Small intestine (tissue), 7 donors: ENCODE data around the gene ZNF141. TPM values are rescaled to one million over a fixed set of nuclear protein-coding genes. Genes with fewer than 3 reads are reported as not detected.

Source experiments
- DNase-seq, 2 donors: peaks; one replicate each; pipeline versions ENCODE4 v3.0.0 to v3.0.0-alpha.2; 2013
- FAIRE-seq: peaks from 2 replicates; lab custom pipeline; 2012; peaks lifted over from hg19 to GRCh38; lab: Jason Lieb, UNC
- H3K27ac ChIP-seq, 3 donors: one replicate each; pipeline ENCODE4 v1.5.1; 2013; ENCODE audit warnings: low read length in 2 of 3, mild to moderate bottlenecking in 2 of 3, control low read depth in 1 of 3, inconsistent platforms in 1 of 3, low read depth in 1 of 3, moderate library complexity in 1 of 3
- H3K27me3 ChIP-seq, 3 donors: one replicate each; pipeline ENCODE4 v1.6.1; 2013; ENCODE audit warnings: low read length in 3 of 3, inconsistent platforms in 1 of 3; ENCODE audit not compliant: control insufficient read depth in 3 of 3, insufficient read depth in 3 of 3
- H3K36me3 ChIP-seq, 3 donors: one replicate each; pipeline ENCODE4 v1.6.1; 2013; ENCODE audit warnings: low read length in 3 of 3, inconsistent platforms in 1 of 3, low read depth in 1 of 3, mild to moderate bottlenecking in 1 of 3, moderate library complexity in 1 of 3; ENCODE audit not compliant: control insufficient read depth in 3 of 3, insufficient read depth in 2 of 3
- H3K4me1 ChIP-seq, 3 donors: one replicate each; pipeline ENCODE4 v1.6.1; 2013; ENCODE audit warnings: low read length in 2 of 3, inconsistent platforms in 1 of 3, low read depth in 1 of 3, mild to moderate bottlenecking in 1 of 3, moderate library complexity in 1 of 3; ENCODE audit not compliant: control insufficient read depth in 3 of 3, insufficient read depth in 2 of 3
- H3K4me3 ChIP-seq, 3 donors: one replicate each; pipeline ENCODE4 v1.5.1; 2013; ENCODE audit warnings: low read length in 3 of 3, control low read depth in 1 of 3, inconsistent platforms in 1 of 3, low read depth in 1 of 3, mild to moderate bottlenecking in 1 of 3, moderate library complexity in 1 of 3
- H3K9me3 ChIP-seq, 2 donors: one replicate each; pipeline ENCODE4 v1.6.1; 2013; ENCODE audit warnings: low read depth in 1 of 2, low read length in 1 of 2; ENCODE audit not compliant: control insufficient read depth in 2 of 2, insufficient read depth in 1 of 2
- WGBS, 3 donors: extraction: QIAGEN DNeasy Blood & Tissue Kit; methylation state at CpG; one replicate each; pipeline ENCODE4 v1.1.7; 2013; 5-methylcytosine and 5-hydroxymethylcytosine counted together
- polyA plus RNA-seq, 4 donors: library from polyadenylated mRNA; stranded (reverse) in 3 of 4; unstranded in 1 of 4; fragments of 200-250 nt in 3 of 4; fragments of 120-200 nt in 1 of 4; gene quantifications; one replicate each; pipeline versions ENCODE4 v1.2.1 to v1.2.3, GENCODE V29; 2013
- donor health status: healthy with polysubstance abuse.
- donor health status: control.
- donor health status: control.
- donor health status: Bipolar disorder and iron deficiency.
- donor health status: healthy.

ZNF141 gene
- polyA plus RNA-seq, 4 donors: 1.9 to 26.7 (median 3.6) TPM

DNA sequence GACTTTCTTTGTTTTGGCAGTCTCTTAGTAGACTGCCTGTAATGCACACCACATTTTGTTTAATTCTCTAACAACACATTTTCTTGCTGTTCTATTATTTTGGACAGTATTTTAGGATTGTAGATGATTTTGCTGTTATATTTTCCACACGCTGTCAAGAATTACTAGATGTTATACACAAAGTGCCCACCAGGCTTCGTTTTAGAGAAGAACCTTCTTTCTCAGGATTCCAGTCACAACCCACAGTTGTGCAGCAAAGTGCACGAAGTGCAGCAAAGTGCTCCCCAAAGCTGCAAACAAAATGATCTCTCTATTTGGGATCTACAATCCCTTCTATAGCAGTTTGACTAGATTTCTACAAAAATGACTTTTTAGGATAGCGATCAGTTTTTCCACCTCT, 2.4 kb downstream of the ZNF141 start:
- H3K4me3 ChIP-seq: no peak overlapping the region
- no peaks in the 10 kb centered on the region for H3K27me3 ChIP-seq
- FAIRE-seq: no peak
- H3K4me1 ChIP-seq: peaks cover 0 to 7% (median 2%) of the 10 kb centered on the region in 3 donors
- 93 to 99% (median 96%) methylated on average over 4 of the region's 4 CpGs for WGBS, 3 donors
- peaks cover 0 to 42% of the 10 kb centered on the region in 2 donors for H3K9me3 ChIP-seq
- no peak overlapping the region for H3K27ac ChIP-seq
- peaks cover 5 to 9% (median 6%) of the 10 kb centered on the region in 3 donors for H3K36me3 ChIP-seq
- no peak for DNase-seq

DNA sequence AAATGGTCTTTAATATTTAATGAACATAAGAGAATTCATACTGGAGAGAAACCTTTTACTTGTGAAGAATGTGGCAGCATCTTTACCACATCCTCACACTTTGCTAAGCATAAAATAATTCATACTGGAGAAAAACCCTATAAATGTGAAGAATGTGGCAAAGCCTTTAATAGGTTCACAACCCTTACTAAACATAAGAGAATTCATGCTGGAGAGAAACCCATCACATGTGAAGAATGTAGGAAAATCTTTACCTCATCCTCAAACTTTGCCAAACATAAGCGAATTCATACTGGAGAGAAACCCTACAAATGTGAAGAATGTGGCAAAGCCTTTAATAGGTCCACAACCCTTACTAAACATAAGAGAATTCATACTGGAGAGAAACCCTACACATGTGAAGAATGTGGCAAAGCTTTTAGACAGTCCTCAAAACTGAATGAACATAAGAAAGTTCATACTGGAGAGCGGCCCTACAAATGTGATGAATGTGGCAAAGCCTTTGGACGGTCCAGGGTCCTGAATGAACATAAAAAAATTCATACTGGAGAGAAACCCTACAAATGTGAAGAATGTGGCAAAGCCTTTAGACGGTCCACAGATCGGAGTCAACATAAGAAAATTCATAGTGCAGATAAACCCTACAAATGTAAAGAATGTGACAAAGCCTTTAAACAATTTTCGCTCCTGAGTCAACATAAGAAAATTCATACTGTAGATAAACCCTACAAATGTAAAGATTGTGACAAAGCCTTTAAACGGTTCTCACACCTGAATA, 35.6 kb downstream of the ZNF141 start:
- no peaks in the 10 kb centered on the region for H3K27me3 ChIP-seq
- DNase-seq (no peak), FAIRE-seq (no peak)
- WGBS, 3 donors: 96 to 97% (median 97%) methylated on average over 7 of the region's 7 CpGs
- H3K9me3 ChIP-seq: peaks cover 1 to 30% of the 10 kb centered on the region in 2 donors
- H3K4me1 ChIP-seq: no peaks in the 10 kb centered on the region
- H3K4me3 ChIP-seq: no peak overlapping the region
- H3K36me3 ChIP-seq: peaks cover 8 to 16% (median 10%) of the 10 kb centered on the region in 3 donors
- no peak overlapping the region for H3K27ac ChIP-seq

DNA sequence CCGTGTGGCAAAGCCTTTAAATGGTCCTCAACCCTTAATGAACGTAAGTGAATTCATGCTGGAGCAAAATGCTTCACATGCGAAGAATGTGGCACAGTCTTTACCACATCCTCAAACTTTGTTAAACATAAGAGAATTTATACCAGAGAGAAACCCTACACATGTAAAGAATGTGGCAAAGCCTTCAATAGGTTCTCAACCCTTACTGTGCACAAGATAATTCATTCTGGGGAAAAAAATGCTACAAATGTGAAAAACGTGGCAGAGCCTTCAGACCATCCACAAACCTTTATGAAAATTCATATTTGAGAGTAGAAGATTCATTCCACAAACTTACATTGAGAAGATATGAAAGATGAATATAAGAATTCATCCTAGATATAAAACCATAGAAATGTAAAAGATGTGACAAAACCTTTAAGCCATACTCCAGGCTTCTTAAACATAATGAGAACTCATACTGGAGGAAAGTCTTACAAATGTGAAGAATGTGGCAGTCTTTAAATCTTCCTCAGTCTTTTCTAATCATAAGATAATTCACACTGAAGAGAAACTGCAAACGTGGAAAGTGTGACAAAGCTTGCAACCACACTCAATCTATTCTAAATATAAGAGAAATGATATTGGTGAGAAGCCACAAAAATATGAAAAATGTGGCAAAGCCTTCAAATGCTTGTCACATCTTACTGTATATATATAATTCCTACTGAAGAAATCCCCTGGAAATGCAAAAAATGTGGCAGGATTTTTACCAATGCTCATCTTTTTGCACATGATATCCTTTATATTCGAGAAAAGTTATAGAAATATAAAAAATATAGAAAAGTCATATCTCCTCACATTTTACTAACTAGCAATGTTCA, 36.9 kb downstream of the ZNF141 start:
- Histone ChIP-seq H3K27ac (no peak overlapping the region), H3K27me3 (no peaks in the 10 kb centered on the region), H3K4me1 (no peaks in the 10 kb centered on the region), H3K4me3 (no peak overlapping the region), H3K36me3 (peaks cover 7 to 16% (median 8%) of the 10 kb centered on the region in 3 donors), H3K9me3 (peaks cover 1 to 39% of the 10 kb centered on the region in 2 donors)
- FAIRE-seq (no peak), DNase-seq (no peak)
- 96 to 97% (median 97%) methylated on average over 6 of the region's 6 CpGs for WGBS, 3 donors

DNA sequence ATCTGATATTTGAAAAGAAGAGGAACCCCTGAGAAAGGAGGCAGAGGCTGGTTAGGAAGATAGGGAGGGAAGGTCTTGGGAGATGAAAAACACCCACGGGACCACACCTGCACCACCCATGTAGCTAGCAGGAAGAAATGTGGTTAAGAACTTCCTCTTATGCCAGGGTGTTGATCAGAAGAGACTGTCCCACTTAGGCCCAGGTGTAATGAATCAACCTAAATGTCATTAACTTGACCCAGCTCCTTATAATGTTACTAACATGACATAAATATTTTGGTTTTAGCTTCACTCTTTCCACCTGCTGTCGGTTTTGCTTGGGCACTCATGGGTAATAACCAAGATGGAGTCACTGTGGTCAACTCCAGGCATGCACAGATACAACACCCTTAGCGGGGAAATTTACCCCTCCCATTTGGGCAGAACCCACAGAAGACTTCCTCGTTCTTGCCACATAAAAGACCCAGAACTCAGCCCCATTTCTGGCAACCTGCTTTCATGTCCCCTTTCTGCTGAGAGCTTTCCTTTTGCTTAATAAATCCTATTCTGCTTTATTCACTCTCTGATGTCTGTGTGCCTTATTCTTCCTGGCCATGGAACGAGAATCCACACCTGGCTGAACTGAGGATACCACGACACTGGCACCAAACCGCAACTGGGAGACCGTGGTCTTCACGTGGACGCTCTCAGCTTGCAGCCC, 46.8 kb downstream of the ZNF141 start:
- FAIRE-seq (no peak), DNase-seq (no peak)
- Histone ChIP-seq H3K4me1 (no peaks in the 10 kb centered on the region), H3K36me3 (no peaks in the 10 kb centered on the region), H3K27ac (no peak overlapping the region), H3K9me3 (peaks cover 3 to 71% of the 10 kb centered on the region in 2 donors), H3K27me3 (peaks cover 0 to 2% (median 0%) of the 10 kb centered on the region in 3 donors), H3K4me3 (no peak overlapping the region)
- WGBS, 3 donors: 74 to 78% (median 75%) methylated on average over 10 of the region's 10 CpGs

DNA sequence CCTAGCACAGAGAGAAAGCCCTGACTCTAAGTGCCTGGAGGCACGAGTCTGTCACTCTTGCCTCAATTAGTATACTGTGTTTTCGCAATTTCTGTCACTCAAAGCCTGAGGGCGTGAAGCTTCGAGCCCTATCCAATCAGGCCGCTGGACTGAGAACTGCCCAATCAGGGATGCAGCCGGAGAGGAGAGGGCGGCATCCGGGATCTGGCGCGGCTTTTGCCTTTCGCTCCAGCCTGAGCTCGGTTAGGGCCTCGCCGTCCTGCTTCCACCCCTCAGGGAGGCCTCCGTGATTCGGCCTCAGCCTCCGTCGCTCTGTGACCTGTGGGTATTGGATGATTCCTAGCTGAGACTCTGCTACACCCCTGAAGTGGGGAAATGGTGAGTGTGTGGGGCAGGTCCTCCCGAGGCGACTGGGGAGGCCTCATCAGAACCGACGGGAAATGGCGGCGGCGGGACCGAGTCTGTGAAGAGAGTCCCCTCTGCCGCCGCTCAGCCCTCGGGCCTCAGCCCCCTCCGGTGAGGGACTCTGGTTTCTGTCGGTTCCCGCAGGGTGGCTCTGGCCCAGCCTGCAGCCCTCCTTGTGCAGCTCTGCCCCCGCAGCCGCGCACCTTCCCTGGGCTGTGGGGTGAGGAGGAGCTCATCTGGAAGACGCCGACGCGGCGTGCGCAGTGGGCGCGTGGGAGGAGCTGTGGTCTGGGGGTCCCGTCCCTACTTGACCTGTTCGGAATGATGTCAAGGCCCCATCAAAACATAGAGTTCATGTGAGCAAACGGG, 48.5 kb downstream of the ZNF141 start:
- 12 to 41% (median 38%) methylated on average over 44 to 46 of the region's 46 CpGs for WGBS, 3 donors
- Histone ChIP-seq H3K27ac (no peak overlapping the region), H3K36me3 (no peaks in the 10 kb centered on the region), H3K9me3 (peaks cover 3 to 75% of the 10 kb centered on the region in 2 donors), H3K4me3 (no peak overlapping the region), H3K4me1 (no peaks in the 10 kb centered on the region), H3K27me3 (peaks cover 0 to 2% (median 0%) of the 10 kb centered on the region in 3 donors)
- no peak for DNase-seq
- FAIRE-seq: no peak

DNA sequence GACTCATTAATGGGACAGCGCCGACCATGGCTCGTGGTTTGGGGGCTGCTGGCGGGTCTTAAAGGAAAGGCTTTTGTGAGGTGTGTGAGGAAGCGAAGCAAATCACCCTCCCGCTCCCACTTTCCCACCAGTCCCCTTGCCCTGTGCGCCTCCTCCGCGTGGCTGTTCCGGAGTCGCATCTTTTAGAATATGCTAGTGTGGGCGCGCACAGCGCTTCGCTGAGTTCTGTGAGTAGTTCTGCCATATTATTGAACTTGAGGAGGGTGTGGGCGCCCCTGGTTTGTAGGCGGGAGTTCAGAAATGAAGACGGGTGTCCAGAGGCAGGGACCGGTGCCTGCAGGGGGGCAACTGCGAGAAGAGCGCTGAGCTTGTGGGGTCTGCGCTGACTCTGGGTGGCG, 49.1 kb downstream of the ZNF141 start:
- Histone ChIP-seq H3K4me3 (no peak overlapping the region), H3K4me1 (no peaks in the 10 kb centered on the region), H3K27ac (no peak overlapping the region), H3K27me3 (peaks cover 0 to 2% (median 0%) of the 10 kb centered on the region in 3 donors), H3K36me3 (no peaks in the 10 kb centered on the region), H3K9me3 (peaks cover 3 to 69% of the 10 kb centered on the region in 2 donors)
- DNase-seq: no peak
- WGBS, 3 donors: 21 to 44% (median 36%) methylated on average over 23 of the region's 23 CpGs
- no peak for FAIRE-seq

DNA sequence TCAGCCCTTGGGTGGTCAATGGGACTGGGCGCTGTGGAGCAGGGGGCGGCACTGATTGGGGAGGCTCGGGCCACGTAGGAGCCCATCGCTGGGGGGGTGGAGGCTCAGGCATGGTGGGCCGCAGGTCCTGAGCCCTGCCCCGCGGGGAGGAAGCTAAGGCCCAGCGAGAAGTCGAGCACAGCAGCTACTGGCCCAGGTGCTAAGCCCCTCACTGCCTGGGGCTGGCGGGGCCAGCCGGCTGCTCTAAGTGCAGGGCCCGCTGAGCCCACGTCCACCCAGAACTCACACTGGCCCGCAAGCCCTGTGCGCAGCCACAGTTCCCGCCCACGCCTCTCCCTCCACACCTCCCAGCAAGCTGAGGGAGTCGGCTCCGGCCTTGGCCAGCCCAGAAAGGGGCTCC, 66.4 kb downstream of the ZNF141 start:
- no peak for FAIRE-seq
- Histone ChIP-seq H3K27ac (no peak overlapping the region), H3K4me1 (no peaks in the 10 kb centered on the region), H3K27me3 (no peaks in the 10 kb centered on the region), H3K9me3 (peaks cover 8 to 59% of the 10 kb centered on the region in 2 donors), H3K4me3 (no peak overlapping the region), H3K36me3 (no peaks in the 10 kb centered on the region)
- DNase-seq: no peak
- WGBS, 3 donors: 91 to 97% (median 96%) methylated on average over 19 to 20 of the region's 20 CpGs
